Activated CD4-positive, alpha-beta T cell treated with anti-CD3 and anti-CD28 coated beads, Interleukin-2, amount 50 U/mL, for 4 hours (primary cell): ENCODE results near the gene ACTN4.
A peak's percentile ranks its signal among the peaks of the same experiment; 100 is the strongest.
"Not testable (repeated sequence)": the region's sequence is repeated elsewhere in the genome, so short reads cannot be mapped to it uniquely, and the experiment has no call there.

Source experiments
- DNase-seq, 2 experiments: peaks; one replicate each; pipeline ENCODE4 v3.0.0-alpha.2; 2020

The ACTN4 gene

DNA sequence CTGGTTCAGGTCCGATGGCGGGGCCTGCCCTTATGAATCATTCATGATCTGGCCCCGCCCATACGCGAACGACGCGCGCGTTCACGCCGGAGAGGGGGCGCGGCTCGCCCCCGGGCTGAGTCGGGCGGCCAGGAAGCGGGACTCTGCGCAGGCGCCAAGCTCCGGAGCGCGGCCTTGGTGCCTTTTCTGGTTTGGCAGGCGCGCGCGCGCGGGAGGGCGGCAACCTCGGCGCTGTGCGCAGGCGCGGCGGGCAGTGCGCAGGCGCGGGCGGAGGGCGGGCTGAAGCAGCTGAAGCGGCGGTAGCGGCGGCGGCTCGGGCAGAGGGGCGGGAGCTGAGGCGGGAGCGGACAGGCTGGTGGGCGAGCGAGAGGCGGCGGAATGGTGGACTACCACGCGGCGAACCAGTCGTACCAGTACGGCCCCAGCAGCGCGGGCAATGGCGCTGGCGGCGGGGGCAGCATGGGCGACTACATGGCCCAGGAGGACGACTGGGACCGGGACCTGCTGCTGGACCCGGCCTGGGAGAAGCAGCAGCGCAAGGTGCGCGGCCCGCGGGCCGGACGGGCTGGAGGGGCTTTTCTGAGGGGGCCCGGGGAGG, at the start of gene ACTN4:
TSS of gene ACTN4 (plus strand) at position 282 of the 598 bp plus-strand sequence. CDS start at position 379, 97 bp downstream.
- DNase-seq = peak; percentile 99

- no peak for DNase-seq
Observed at GRCh38 chr19:38599722-38600121, 47.7 kb upstream of the ACTN4 start.

DNA sequence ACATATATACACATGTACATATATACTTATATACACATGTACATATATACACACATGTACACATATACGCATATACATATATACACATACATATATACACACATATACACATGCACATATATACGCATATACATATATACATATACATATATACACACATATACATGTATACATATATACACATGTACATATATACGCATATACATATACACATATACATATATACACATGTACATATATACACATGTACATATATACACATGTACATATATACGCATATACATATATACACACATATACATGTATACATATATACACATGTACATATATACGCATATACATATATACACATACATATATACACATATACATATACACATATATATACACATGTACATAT, 44.6 kb upstream of the ACTN4 start:
- DNase-seq = not testable (repeated sequence)

- DNase-seq = no peak
Observed at GRCh38 chr19:38606131-38606530, 41.3 kb upstream of the ACTN4 start.

GRCh38 chr19:38614289-38614688, 33.2 kb upstream of the ACTN4 start:
- no peak for DNase-seq

GRCh38 chr19:38615007-38615581, 32.4 kb upstream of the ACTN4 start:
- no peak for DNase-seq

DNA sequence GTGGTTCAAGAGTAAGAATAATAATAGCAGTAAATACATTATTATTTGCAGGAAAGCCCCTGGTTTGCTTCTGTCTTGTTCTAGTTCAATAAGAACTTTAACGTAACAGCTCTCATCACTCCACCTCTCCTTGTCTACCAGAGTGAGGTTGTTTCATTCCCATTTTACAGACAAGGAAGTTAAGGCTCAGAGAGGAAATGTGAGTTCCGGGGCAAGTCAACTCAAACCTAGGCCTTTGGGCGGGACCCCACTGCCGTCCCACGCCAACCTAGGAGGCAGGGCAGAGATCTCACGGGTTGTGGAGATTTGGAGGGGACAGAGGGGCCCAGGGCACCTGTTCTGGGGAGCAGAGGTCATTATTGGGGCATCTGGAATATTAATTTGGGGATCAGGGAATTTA, 31.2 kb upstream of the ACTN4 start:
- DNase-seq = no peak

- no peak for DNase-seq
Observed at GRCh38 chr19:38617283-38617763, 30.1 kb upstream of the ACTN4 start.

DNA sequence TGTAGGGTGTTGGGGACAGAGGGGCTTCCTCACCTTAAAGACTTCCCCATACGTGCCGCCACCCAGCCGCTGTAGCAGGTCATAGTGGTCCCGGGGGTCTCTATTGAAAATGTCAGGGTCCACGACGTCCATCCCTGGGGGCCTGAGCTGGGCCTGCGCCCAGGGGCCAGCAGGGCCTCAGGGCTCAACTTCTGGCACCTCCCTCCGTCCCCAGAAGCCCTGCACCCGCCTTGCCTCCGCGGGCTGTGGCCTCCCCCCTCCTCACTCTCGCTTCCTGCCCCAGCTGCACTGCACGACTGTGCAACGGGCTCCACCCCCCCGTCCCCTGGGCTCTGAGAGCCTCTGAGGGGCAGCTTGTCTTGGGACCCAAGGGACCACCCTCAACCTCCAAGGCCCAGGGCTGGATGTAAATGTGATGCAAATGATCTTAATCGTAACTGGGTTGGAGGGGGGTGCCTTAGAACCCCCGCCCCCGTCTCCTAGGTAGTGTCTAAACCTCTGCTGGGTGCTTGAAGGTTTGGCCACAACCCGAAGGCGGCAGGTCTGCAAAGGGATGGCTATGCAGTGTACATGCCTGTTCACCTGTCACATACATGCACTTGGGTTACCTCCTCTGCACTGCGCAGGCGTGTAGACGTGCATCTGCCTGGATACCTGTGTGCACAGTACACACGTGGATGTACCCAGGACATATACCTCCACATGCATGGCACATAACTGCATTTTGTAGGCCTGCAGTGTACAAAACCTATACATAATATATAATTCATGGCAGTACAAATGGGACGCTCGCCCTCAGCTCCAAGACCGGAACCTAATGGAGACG, 29.5 kb upstream of the ACTN4 start, which contains the start of gene MAP4K1:
TSS of gene MAP4K1 (minus strand) at position 190 of the 826 bp plus-strand sequence. CDS start at position 132, 58 bp downstream.
- peak; percentile 50 to 53 for DNase-seq

DNA sequence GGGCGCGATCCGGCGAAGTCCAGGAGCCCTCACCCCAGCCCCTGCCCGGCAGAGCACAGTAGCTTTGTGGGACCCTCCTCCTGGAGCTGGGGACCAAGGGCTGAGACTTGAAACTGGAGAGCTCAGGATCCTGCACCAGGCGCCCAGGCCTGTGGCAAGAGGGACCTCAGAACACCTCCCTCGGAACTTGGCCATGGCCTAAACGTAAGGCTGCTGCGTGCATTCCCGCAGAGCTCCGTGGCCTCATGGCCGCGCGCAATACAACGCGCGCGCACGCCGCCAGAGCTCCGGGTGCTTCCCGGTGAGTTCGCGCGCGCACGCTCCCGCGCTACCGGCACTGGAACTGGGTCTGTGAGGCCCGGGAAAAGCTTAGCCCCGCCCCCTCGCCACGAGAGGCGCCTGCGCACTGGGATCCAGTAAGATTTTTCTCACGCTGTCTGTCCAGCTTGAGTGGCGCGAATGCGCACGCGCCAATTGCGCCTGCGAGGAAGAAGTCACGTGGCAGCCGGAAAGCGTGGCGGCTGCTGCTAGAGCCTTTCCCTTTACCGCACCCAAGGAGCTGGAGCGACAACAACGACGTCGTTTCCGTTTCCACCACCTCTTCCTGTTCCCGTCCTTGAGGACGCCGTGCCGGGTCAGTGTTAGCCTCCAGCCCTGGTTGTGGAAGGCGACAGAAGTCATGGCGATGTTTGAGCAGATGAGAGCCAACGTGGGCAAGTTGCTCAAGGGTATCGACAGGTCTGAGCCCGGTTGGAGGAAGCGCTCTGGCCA, 28.7 kb upstream of the ACTN4 start, which contains the start of gene EIF3K:
TSS of gene EIF3K (plus strand) at position 599 of the 771 bp plus-strand sequence. CDS start at position 680, 81 bp downstream.
- peak; percentile 94 to 95 for DNase-seq

- no peak for DNase-seq
Observed at GRCh38 chr19:38619361-38620174, 27.9 kb upstream of the ACTN4 start.

GRCh38 chr19:38624822-38625221, 22.6 kb upstream of the ACTN4 start:
- no peak for DNase-seq

DNA sequence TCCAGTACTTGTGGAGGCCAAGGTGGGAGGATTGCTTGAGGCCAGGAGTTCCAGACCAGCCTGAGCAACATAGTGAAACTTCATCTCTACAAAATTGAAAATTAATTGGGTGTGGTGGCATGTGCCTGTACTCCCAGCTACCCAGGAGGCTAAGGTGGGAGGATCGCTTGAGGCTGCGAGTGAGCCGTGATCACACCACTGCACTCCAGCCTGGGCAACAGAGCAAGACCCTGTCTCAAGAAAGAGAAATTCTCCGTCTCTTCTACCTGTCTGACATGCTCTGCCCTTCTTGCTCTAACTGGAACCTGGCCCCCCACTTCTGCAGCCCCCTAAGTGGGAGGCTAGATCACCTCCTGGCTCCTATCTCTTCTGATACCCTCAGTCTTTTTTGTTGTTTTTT, 21.0 kb upstream of the ACTN4 start:
- DNase-seq = no peak

- DNase-seq = no peak
Observed at GRCh38 chr19:38629568-38629967, 17.9 kb upstream of the ACTN4 start.

- DNase-seq = not testable (repeated sequence)
Observed at GRCh38 chr19:38631301-38631700, 16.1 kb upstream of the ACTN4 start.

DNA sequence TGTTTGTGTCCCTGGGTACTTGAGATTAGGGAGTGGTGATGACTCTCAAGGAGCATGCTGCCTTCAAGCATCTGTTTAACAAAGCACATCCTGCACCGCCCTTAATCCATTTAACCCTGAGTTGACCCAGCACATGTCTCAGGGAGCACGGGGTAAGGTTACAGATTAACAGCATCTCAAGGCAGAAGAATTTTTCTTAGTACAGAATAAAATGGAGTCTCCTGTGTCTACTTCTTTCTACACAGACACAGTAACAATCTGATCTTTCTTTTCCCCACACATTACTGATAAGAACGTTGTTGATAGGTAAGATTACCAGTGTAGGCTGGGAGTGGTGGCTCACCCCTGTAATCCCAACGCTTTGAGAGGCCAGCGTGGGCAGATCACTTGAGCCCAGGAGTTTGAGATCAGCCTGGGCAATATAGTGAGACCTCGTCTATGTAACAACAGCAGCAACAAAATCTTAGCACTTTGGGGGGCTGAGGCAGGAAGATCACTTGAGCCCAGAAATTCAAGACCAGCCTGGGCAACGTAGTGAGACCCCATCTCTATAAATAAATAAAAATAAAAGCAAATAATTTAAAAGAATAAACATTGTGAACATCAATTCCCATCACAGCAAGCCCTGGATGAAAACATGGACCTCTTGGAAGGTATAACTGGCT, 15.5 kb upstream of the ACTN4 start:
- DNase-seq = not testable (repeated sequence)

GRCh38 chr19:38632476-38633213, 14.8 kb upstream of the ACTN4 start:
- no peak for DNase-seq

GRCh38 chr19:38634757-38635482, 12.5 kb upstream of the ACTN4 start:
- peak; percentile 60 to 68 for DNase-seq

DNA sequence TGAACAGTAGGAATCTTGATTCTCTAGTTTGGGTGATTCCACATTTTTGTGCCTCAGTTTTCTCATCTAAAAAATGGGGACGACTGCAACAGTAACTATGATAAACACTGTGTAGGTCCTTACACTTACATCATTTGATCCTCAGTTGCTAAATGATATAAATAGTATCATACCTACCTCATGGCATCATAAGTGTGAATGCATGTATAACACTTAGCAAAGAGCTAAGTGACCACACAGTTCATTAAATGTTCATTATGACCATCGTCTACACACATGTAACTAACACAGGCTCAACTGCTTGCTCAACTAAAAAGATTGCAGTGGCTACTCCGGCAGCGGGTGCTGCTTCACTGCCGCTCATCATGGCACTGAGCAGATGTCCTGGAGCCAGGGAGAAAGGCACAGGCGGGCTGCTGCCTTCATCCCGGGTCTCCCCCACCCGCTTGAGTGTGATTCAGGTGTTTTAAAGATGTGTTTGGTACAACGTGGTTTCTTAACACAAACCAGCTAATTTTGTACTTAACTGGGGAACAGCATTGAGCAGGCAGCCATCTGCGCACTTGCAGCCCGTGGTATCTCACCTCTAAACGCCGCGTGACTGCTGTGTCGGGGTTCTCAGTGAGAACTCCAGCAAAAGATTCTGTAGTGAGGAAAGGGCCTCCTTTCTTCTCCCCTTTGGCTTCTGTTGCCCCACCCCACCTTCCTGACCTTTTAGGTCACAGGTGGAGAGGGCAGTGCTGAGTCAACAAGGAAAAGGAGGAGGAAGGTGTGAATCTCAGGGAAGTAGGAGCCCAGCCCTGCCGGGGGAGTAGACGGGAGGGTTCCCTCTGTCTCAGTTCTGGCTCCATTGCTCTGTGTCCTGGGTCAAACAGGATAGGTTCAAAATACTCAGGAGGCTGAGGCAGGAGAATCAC, 11.7 kb upstream of the ACTN4 start:
- DNase-seq = no peak
